HG03439 (cell line): ENCODE results near the gene ZMYND10.

Experiments used
- ATAC-seq: cut with Tn5 transposase; IDR thresholded peaks from one replicate; pipeline ENCODE4 v1.9.1; 2021; ENCODE audit warnings: mild to moderate bottlenecking, moderate library complexity; ENCODE audit not compliant: unreplicated experiment

ZMYND10 gene

DNA sequence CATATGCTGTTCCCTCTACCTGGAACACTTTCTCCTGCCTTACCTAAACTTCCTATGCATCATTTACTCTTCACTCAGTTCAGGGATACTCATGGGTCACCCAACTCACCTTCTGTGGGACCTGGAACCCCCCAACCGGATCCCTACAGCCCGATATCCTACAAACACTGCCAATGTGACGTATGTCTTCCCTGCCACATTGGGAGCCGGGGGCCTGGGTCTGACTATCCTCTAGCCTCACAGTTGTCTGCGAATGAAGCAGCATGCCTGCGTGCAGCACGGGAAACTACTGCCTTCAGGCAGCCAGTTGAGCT lies 4.6 kb upstream of the ZMYND10 start:
- no peak for ATAC-seq

- no peak for ATAC-seq
These were observed 1.8 kb upstream of the ZMYND10 start for GRCh38 chr3:50347187-50347813.

GRCh38 chr3:50345008-50345407 lies 524 bp downstream of the ZMYND10 start:
- no peak for ATAC-seq

GRCh38 chr3:50342813-50343633 lies 2.5 kb downstream of the ZMYND10 start:
- ATAC-seq, result no peak

- ATAC-seq, result no peak
These were observed 3.4 kb downstream of the ZMYND10 start for GRCh38 chr3:50341996-50342650.

GRCh38 chr3:50341537-50341936 lies 4.0 kb downstream of the ZMYND10 start:
- no peak for ATAC-seq

- ATAC-seq, result no peak
These were observed 4.8 kb downstream of the ZMYND10 start, which contains the start of gene RASSF1 for GRCh38 chr3:50340448-50341329. RASSF1 (minus strand) TSS chr3:50340836; CDS start chr3:50340805, 31 bp downstream.

GRCh38 chr3:50340147-50340447 lies 5.4 kb downstream of the ZMYND10 start:
- no peak for ATAC-seq

- ATAC-seq, result no peak
These were observed 5.9 kb downstream of the ZMYND10 start for GRCh38 chr3:50339485-50340146.

DNA sequence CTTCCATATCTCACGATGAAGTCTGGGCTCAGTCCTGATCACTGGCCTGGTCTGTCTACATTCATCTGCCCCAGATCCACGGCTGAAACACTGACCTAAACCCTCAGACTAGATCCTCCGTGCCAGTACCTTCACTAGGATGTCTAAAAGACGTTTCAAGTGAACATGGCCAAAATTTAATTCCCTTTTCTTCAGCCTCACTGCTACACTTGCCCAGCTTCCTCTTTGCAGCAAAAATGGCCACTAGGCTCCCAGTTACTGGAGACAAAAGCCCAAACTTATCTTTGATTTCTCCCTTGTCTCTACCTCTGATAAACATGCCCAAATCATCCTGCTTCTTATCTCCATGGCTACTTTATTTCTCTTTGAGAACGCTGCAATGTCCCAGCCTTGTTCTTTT lies 6.6 kb downstream of the ZMYND10 start:
- ATAC-seq, result no peak

- peak; percentile 76 for ATAC-seq
These were observed 8.2 kb downstream of the ZMYND10 start for GRCh38 chr3:50337175-50337861.

GRCh38 chr3:50336452-50337174 lies 8.9 kb downstream of the ZMYND10 start:
- ATAC-seq, result peak; percentile 31

DNA sequence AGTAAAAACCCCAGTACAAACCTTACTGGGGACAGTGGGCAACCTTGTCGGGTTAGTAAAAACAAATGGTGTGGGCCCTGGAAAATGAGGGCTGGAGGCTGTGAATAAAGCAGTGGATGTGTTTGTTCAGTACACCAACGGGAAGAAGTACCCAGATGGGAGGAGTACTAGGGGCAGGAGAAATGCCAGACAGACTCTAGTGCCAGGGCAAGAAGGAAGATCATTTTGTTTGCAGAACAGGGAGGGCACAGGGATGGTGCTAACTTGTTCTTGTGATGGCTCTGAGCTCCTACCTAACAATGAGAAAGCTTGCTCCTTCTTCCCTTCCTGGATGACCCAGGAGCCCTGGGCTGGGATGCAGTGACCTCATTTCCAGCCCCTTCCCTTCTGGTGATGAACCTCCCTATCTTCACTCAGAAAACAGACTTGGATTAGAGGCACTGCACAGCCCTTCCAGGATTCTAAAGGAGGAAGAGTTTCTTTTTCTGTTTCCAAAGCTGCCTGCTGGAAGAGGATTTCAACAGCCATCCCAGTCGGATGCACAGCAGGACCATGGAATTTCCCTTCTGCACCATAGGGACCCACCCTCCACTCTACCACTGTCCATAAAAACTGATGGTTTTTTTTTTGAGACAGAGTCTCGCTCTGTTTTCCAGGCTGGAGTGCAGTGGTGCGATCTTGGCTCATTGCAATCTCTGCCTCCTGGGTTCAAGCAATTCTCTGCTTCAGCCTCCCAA lies 11.0 kb downstream of the ZMYND10 start:
- no peak for ATAC-seq

- ATAC-seq, result no peak
These were observed 11.7 kb downstream of the ZMYND10 start for GRCh38 chr3:50333744-50334328.

DNA sequence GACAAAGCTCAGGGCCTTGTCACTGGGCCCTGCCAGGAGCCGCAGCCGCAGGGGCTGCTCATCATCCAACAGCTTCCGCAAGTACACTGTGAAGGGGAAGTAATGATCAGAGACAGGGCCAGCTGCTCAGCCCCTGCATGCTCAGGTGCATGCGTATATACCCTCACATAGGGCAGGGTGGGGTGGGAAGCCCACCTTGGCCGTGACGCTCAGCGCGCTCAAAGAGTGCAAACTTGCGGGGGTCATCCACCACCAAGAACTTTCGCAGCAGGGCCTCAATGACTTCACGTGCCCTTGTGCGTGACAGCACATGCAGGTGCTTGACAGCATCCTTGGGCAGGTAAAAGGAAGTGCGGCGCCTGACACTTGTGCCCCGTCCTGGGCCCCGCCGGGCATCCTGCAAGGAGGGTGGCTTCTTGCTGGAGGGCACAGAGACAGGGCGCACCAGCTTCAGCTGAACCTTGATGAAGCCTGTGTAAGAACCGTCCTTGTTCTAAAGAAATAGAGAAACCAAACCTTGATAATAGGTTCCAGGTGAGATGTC lies 14.1 kb downstream of the ZMYND10 start:
- ATAC-seq, result no peak

GRCh38 chr3:50330330-50330729 lies 15.2 kb downstream of the ZMYND10 start:
- no peak for ATAC-seq

DNA sequence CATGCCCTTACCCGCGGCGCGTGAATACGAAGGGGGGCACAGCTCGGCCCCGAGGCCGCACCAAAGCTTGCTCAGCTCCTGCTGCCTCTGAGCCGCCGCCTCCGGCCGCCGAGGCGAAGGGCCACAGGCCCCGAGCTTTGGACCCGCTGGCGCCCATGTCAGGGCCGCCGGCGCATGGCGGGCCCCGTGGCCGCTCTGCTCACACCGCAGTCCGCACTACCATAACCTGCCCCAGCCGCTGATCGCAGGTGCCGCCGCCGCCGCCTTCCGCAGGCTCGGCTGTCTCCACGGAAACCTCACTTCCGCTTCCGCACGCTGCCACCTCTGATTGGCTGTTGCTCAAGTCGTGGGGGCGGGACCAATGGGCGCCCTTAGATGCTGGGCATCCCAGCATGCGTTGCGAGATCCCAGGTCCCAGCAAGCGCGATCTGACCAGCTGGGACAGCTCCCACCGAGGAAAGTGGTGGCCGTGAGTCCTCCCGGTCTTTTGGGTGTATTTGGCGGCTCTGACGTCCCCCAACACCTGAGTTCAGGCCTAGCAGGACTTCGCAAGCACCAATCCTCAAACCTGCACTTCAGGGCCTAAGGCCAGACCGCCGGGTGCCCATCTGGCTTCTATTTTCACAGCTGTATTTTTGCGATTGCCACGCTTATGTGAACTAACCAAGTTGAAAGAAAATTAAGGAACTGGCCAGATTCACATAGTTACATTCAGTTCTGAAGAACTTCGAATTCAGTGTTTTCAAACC lies 17.4 kb downstream of the ZMYND10 start, which contains the start of gene TUSC2:
TSS of gene TUSC2 (minus strand) at position 281 of the 749 bp plus-strand sequence. CDS start at position 157, 124 bp downstream.
- peak; percentile 76 for ATAC-seq
